B cell (primary cell): ENCODE results near the gene FANCM. TPM values are rescaled to one million over a fixed set of nuclear protein-coding genes. Genes with fewer than 3 reads are reported as not detected.

Experiments
- ATAC-seq: fragments of 200-7000 bp; cut with Tn5 transposase; one replicate; pipeline ENCODE4 v1.10.0; 2021; ENCODE audit warnings: low read depth, mild to moderate bottlenecking, moderate number of reproducible peaks, moderate library complexity
- CTCF ChIA-PET: fragments of 350-600 bp; sonication (Branson Sonifier 250); formaldehyde crosslinking; loops from one replicate; lab custom pipeline; 2021; ENCODE audit warnings: antibody characterized with exemption, inconsistent platforms; lab: Charles Lee
- POLR2A ChIA-PET: fragments of 350-600 bp; sonication (Branson Sonifier 250); formaldehyde crosslinking; loops from one replicate; lab custom pipeline; 2021; ENCODE audit warnings: antibody characterized with exemption; lab: Charles Lee
- DNase-seq: peaks from one replicate; pipeline ENCODE4 v3.0.0; 2013
- H2AFZ ChIP-seq: 2 replicates; pipeline ENCODE4 v1.6.1; 2012; ENCODE audit warnings: mild to moderate bottlenecking, low read depth, low read length; ENCODE audit not compliant: insufficient read depth, poor library complexity, severe bottlenecking
- H3K27ac ChIP-seq, 2 donors: 1 replicate in 1 of 2; 2 replicates in 1 of 2; pipeline ENCODE4 v1.5.1; 2012 to 2013; ENCODE audit warnings: low read length in 2 of 2, mild to moderate bottlenecking in 2 of 2, moderate library complexity in 1 of 2
- H3K27me3 ChIP-seq, 4 experiments: fragments of 200-600 bp in 1 of 4; sonication (generic) in 1 of 4; replicated peaks in 1 of 4; 1 replicate in 2 of 4; 2 replicates in 2 of 4; pipeline versions ENCODE4 v1.6.1 to v1.7.0; 2013 to 2016; ENCODE audit warnings: low read length in 3 of 4, mild to moderate bottlenecking in 2 of 4, mixed read lengths in 1 of 4, moderate library complexity in 1 of 4; ENCODE audit not compliant: insufficient read depth in 4 of 4, control insufficient read depth in 3 of 4; ENCODE audit errors: control extremely low read depth in 1 of 4
- H3K36me3 ChIP-seq, 2 experiments: replicated peaks in 1 of 2; 1 replicate in 1 of 2; 2 replicates in 1 of 2; pipeline versions ENCODE4 v1.6.1 to v1.7.1; 2013; ENCODE audit warnings: low read length in 1 of 2; ENCODE audit not compliant: insufficient read depth in 2 of 2, control insufficient read depth in 1 of 2; ENCODE audit errors: control extremely low read depth in 1 of 2, extremely low read depth in 1 of 2
- H3K4me1 ChIP-seq, 2 donors: fragments of 200-600 bp in 1 of 2; sonication (generic) in 1 of 2; 1 replicate in 1 of 2; 2 replicates in 1 of 2; pipeline versions ENCODE4 v1.5.1 to v1.6.1; 2013 to 2017; ENCODE audit warnings: low read length in 2 of 2; ENCODE audit not compliant: control insufficient read depth in 2 of 2, insufficient read depth in 2 of 2
- H3K4me2 ChIP-seq: replicated peaks from 2 replicates; pipeline ENCODE3; 2012; ENCODE audit warnings: mild to moderate bottlenecking, low read depth, low read length; ENCODE audit not compliant: poor library complexity, severe bottlenecking
- H3K4me3 ChIP-seq, 5 experiments: fragments of 200-600 bp in 1 of 5; sonication (generic) in 1 of 5; 1 replicate in 3 of 5; 2 replicates in 2 of 5; pipeline versions ENCODE4 v1.5.1 to v1.7.0; 2011 to 2016; ENCODE audit warnings: low read length in 4 of 5, mild to moderate bottlenecking in 4 of 5, low read depth in 2 of 5, control low read depth in 1 of 5, moderate library complexity in 1 of 5; ENCODE audit not compliant: insufficient read depth in 1 of 5; ENCODE audit errors: control extremely low read depth in 1 of 5, extremely low read depth in 1 of 5
- H3K79me2 ChIP-seq: fragments of 200-600 bp; sonication (generic); one replicate; pipeline ENCODE4 v1.6.0; 2016; ENCODE audit warnings: low read length; ENCODE audit not compliant: control insufficient read depth, insufficient read depth
- H3K9ac ChIP-seq: fragments of 200-600 bp; sonication (generic); 2 replicates; pipeline ENCODE4 v1.6.1; 2017; ENCODE audit warnings: mild to moderate bottlenecking, low read length, moderate library complexity
- H3K9me3 ChIP-seq, 3 donors: one replicate each; pipeline versions ENCODE4 v1.6.1 to v1.7.1; 2013; ENCODE audit warnings: low read length in 2 of 3; ENCODE audit not compliant: control insufficient read depth in 2 of 3, insufficient read depth in 1 of 3; ENCODE audit errors: control extremely low read depth in 1 of 3
- H4K20me1 ChIP-seq: 2 replicates; pipeline ENCODE4 v1.6.0; 2012; ENCODE audit warnings: mild to moderate bottlenecking, low read length; ENCODE audit not compliant: insufficient read depth, control insufficient read depth, poor library complexity, severe bottlenecking
- H3K27ac Mint-ChIP-seq: one replicate; pipeline ENCODE4 v1.8.0; 2021; ENCODE audit warnings: mixed read lengths
- H3K27me3 Mint-ChIP-seq: one replicate; pipeline ENCODE4 v1.8.0; 2021; ENCODE audit warnings: mixed read lengths
- H3K4me1 Mint-ChIP-seq: one replicate; pipeline ENCODE4 v1.8.0; 2021; ENCODE audit warnings: mixed read lengths
- H3K4me3 Mint-ChIP-seq: one replicate; pipeline ENCODE4 v1.8.0; 2021; ENCODE audit warnings: mixed read lengths
- H3K9me3 Mint-ChIP-seq: one replicate; pipeline ENCODE4 v1.8.0; 2022; ENCODE audit warnings: mixed read lengths; ENCODE audit not compliant: insufficient read depth
- EZH2 ChIP-seq: IDR thresholded peaks from 2 replicates; pipeline ENCODE4 v1.6.1; 2012; ENCODE audit warnings: borderline replicate concordance, low read depth, mild to moderate bottlenecking, moderate library complexity, low read length; ENCODE audit not compliant: insufficient read depth, poor library complexity, severe bottlenecking
- WGBS: methylation state at CpG from one replicate; pipeline ENCODE4 v1.1.5; 2013; ENCODE audit warnings: missing lambda C conversion rate; ENCODE audit not compliant: insufficient coverage; 5-methylcytosine and 5-hydroxymethylcytosine counted together
- intact Hi-C: fragments of 100-400 bp; cut with micrococcal nuclease; formaldehyde crosslinking; loops from one replicate; pipeline ENCODE4 v1.10.0; 2022
- polyA plus RNA-seq: library from polyadenylated mRNA; depleted of rRNA; stranded (reverse); fragments of >200 nt; gene quantifications from 2 replicates; pipeline ENCODE4 v1.2.3, GENCODE V29; 2012
- total RNA-seq, 2 donors: library from RNA; stranded (reverse); fragments of 120-200 nt in 1 of 2; gene quantifications; 1 replicate in 1 of 2; 2 replicates in 1 of 2; pipeline versions ENCODE4 v1.2.3 to v1.2.4, GENCODE V29; 2013 to 2022
- TF ChIP-seq, protein P1 (sequence below): fragments of 200-600 bp; IDR thresholded peaks from one replicate; pipeline ENCODE4 v1.8.0; 2022; ENCODE audit warnings: antibody characterized with exemption, mild to moderate bottlenecking

Gene FANCM
- total and polyA plus RNA-seq, 2 donors (not counting 1 experiment from before 2014, with no cell fraction given) = 3.0 to 15.5 TPM

DNA sequence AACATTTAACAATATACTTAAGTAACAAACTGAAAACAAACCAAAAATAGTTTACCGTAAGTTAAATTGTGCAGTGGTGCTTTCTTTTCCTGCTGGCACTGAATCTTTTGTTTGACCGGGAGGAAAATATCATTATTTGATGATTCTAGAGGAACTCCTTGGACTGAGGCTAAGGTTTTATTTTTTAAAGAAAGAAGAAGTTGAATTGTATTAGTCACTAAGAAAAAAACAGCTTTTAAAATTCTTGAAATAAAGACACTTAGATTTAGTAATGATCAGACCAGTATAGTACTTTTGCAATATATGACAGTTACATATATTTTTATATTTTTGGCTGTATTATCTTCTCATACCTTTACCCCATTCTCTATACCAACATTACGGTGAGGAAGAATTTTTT lies 107.0 kb downstream of the FANCM start:
- peaks cover 68% of the 10 kb centered on the region for H3K79me2 ChIP-seq

DNA sequence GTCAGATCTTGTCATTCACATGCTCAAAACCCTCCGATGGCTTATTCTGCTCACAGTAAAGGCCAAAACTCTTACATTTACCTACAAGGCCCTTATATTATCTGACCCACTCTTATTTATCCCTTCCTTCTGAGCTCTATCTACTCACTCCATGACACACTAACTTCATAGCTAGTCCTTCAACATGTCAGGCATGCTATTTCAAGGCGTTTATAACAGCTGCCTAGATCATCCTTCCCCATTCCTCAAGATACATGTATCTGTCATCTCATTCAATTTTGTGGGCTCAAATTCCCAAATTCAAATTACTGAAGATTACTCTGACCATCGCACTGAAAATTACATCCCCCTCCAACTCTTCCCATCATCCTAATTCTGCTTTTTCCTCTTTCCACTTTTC lies 110.4 kb downstream of the FANCM start:
- CTCF ChIA-PET = interaction anchor here (0.7 kb wide), 1 partner anchor 111 kb away, joined by 3 read pairs; no protein-coding TSS in a partner anchor
- ATAC-seq (no peak), DNase-seq (no peak)
- 81% methylated on average over 2 of the region's 3 CpGs for WGBS
- Mint-ChIP-seq H3K9me3 (no peaks in the 10 kb centered on the region), H3K27me3 (no peaks in the 10 kb centered on the region), H3K4me1 (peaks cover 39% of the 10 kb centered on the region), H3K27ac (no peak overlapping the region), H3K4me3 (no peak overlapping the region)
- Histone ChIP-seq H3K27me3 (no peaks in the 10 kb centered on the region), H3K79me2 (peaks cover 86% of the 10 kb centered on the region), H3K36me3 (peaks cover 6 to 11% of the 10 kb centered on the region in 2 experiments), H3K4me1 (peaks cover 24 to 28% of the 10 kb centered on the region in 2 donors), H3K9me3 (peaks cover 0 to 4% (median 0%) of the 10 kb centered on the region in 3 donors), H3K4me2 (no peak overlapping the region), H3K4me3 (no peak overlapping the region), H3K9ac (no peak overlapping the region), H2AFZ (no peak overlapping the region), H4K20me1 (peaks cover 40% of the 10 kb centered on the region), H3K27ac (no peak overlapping the region)
- TF ChIP-seq, protein P1, sequence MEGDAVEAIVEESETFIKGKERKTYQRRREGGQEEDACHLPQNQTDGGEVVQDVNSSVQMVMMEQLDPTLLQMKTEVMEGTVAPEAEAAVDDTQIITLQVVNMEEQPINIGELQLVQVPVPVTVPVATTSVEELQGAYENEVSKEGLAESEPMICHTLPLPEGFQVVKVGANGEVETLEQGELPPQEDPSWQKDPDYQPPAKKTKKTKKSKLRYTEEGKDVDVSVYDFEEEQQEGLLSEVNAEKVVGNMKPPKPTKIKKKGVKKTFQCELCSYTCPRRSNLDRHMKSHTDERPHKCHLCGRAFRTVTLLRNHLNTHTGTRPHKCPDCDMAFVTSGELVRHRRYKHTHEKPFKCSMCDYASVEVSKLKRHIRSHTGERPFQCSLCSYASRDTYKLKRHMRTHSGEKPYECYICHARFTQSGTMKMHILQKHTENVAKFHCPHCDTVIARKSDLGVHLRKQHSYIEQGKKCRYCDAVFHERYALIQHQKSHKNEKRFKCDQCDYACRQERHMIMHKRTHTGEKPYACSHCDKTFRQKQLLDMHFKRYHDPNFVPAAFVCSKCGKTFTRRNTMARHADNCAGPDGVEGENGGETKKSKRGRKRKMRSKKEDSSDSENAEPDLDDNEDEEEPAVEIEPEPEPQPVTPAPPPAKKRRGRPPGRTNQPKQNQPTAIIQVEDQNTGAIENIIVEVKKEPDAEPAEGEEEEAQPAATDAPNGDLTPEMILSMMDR = no peak
- no peak for TF ChIP-seq EZH2
- intact Hi-C loops = loop anchor here (1.0 kb wide), 1 partner anchor 73 kb away; no protein-coding TSS in a partner anchor
- POLR2A ChIA-PET = no interaction called here

More for the DNA sequence above, 107.0 kb downstream of the FANCM start:
- POLR2A ChIA-PET = no interaction called here
- no peak overlapping the region for H3K4me2 ChIP-seq
- CTCF ChIA-PET = interaction anchor here (1.2 kb wide), 1 partner anchor 26 kb away, joined by 3 read pairs; no protein-coding TSS in a partner anchor
- no peak overlapping the region for H3K9ac ChIP-seq
- H3K4me3 Mint-ChIP-seq = no peak overlapping the region
- no peaks in the 10 kb centered on the region for H3K27me3 ChIP-seq
- TF ChIP-seq, protein P1 = no peak
- TF ChIP-seq EZH2 = no peak
- DNase-seq (no peak), ATAC-seq (no peak)
- H2AFZ ChIP-seq = no peak overlapping the region
- peaks cover 38% of the 10 kb centered on the region for H4K20me1 ChIP-seq
- peaks cover 14 to 24% of the 10 kb centered on the region in 2 experiments for H3K36me3 ChIP-seq
- no peak overlapping the region for H3K4me3 ChIP-seq
- peaks cover 3 to 4% of the 10 kb centered on the region in 2 donors for H3K4me1 ChIP-seq
- no peaks in the 10 kb centered on the region for H3K9me3 Mint-ChIP-seq
- intact Hi-C loops = no loop called here
- H3K27ac Mint-ChIP-seq = no peak overlapping the region
- peaks cover 21% of the 10 kb centered on the region for H3K4me1 Mint-ChIP-seq
- WGBS = no CpG with 5 or more reads among the region's 3 CpGs
- H3K9me3 ChIP-seq = no peaks in the 10 kb centered on the region
- peak overlapping the region in 1 of 2 donors; percentile 20 for H3K27ac ChIP-seq
- H3K27me3 Mint-ChIP-seq = no peaks in the 10 kb centered on the region
